22Rv1 (cell line): ENCODE results near the gene C1orf94.

Experiments
- ZFX ChIP-seq: fragments of 450-650 bp; IDR thresholded peaks from 2 replicates; pipeline ENCODE4 v1.6.1; 2017; ENCODE audit warnings: antibody characterized with exemption, borderline replicate concordance
- TF ChIP-seq, protein P1 (sequence below): fragments of 450-650 bp; IDR thresholded peaks from 2 replicates; pipeline ENCODE4 v1.5.1; 2017; ENCODE audit warnings: mild to moderate bottlenecking

GRCh38 chr1:34190692-34191091 is 14.0 kb downstream of the C1orf94 start:
- TF ChIP-seq, protein P1, sequence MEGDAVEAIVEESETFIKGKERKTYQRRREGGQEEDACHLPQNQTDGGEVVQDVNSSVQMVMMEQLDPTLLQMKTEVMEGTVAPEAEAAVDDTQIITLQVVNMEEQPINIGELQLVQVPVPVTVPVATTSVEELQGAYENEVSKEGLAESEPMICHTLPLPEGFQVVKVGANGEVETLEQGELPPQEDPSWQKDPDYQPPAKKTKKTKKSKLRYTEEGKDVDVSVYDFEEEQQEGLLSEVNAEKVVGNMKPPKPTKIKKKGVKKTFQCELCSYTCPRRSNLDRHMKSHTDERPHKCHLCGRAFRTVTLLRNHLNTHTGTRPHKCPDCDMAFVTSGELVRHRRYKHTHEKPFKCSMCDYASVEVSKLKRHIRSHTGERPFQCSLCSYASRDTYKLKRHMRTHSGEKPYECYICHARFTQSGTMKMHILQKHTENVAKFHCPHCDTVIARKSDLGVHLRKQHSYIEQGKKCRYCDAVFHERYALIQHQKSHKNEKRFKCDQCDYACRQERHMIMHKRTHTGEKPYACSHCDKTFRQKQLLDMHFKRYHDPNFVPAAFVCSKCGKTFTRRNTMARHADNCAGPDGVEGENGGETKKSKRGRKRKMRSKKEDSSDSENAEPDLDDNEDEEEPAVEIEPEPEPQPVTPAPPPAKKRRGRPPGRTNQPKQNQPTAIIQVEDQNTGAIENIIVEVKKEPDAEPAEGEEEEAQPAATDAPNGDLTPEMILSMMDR = no peak
- no peak for TF ChIP-seq ZFX
